Endometrial microvascular endothelial cells (primary cell): Measurements from ENCODE around the gene B4GALNT4. TPM values are rescaled to one million over a fixed set of nuclear protein-coding genes. Genes with fewer than 3 reads are reported as not detected.
"Not testable (repeated sequence)": the region's sequence is repeated elsewhere in the genome, so short reads cannot be mapped to it uniquely, and the experiment has no call there.

ENCODE experiments used
- in situ Hi-C: cut with HindIII; loops from 2 replicates; pipeline ENCODE4 v1.10.0; 2017; ENCODE audit warnings: low sequenced_read_pairs, low pct_unique_long_range_greater_than_20kb; ENCODE audit errors: inconsistent ontology term
- total RNA-seq: library from RNA; depleted of rRNA; stranded (reverse); fragments of >200 nt; gene quantifications from one replicate; pipeline ENCODE4 v1.2.3, GENCODE V29; 2015; ENCODE audit errors: inconsistent ontology term

B4GALNT4 gene
- total RNA-seq, 1 donor from 2014 or later = 0.09 TPM

DNA sequence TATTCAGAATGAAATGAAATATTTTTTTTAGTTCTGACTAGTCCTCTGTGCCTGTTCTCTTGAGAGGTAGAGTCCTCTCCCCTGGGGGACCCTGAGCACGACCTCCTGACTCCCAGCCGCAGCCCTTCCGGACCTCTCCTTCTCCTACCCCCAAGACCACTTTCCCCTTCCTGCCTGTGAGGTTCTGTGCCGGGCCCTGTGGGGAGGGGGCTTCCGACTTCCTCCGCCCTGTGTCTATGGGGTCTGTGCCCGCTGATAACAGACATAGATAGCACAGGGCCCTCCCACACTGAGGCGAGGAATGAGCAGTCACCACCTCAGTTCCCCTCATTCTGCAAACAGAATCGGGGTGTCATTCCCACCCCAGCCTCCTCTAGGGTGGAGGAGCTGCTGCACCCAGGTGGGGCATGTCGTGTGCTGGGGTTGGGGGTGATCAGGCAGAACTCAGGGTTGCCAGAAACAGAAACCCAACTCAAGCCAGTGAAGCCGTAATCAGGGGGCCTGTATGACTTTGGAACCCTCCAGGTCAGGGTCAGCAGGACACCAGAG, 12.9 kb downstream of the B4GALNT4 start:
- in situ Hi-C loops = no loop called here

DNA sequence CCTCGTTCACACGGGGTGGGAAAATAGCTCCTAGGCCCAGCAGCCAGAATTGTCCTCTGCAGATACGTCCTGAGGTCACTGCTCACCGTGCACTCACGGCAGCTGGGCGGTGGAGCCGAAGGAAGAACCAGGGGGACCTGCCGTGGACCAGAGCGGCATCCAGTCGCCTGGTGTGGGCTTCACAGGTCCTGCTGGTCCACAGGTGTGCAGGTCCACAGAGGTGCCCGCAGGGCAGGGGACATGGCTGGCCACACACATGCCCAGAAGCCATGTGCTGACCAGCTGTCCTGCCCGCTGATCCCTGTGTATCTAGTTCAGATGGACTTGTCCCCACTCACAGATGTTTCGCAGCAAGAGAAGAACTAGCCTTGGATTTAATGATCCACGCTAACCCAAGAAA, 14.1 kb downstream of the B4GALNT4 start:
- in situ Hi-C loops = no loop called here

DNA sequence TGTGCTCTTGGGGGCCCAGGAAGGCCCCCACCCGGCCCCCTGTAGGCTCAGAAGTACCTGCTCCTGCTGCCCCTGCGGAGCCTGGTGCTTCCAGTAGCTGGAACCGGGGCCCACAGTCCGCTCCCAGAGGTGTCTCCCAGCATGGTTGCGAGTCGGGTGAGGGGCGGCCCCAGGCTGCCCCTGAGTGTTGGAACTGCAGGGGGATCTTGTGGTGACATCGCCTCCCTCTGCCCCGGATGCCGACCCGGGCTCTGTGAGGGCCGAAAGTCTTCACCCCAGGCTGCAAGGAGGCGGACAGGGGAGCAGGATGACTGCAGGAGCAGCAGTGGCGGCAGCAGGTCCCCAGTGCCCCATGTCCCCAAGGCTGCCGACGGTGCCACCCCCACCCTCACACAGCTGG, 15.2 kb downstream of the B4GALNT4 start:
- in situ Hi-C loops = no loop called here

DNA sequence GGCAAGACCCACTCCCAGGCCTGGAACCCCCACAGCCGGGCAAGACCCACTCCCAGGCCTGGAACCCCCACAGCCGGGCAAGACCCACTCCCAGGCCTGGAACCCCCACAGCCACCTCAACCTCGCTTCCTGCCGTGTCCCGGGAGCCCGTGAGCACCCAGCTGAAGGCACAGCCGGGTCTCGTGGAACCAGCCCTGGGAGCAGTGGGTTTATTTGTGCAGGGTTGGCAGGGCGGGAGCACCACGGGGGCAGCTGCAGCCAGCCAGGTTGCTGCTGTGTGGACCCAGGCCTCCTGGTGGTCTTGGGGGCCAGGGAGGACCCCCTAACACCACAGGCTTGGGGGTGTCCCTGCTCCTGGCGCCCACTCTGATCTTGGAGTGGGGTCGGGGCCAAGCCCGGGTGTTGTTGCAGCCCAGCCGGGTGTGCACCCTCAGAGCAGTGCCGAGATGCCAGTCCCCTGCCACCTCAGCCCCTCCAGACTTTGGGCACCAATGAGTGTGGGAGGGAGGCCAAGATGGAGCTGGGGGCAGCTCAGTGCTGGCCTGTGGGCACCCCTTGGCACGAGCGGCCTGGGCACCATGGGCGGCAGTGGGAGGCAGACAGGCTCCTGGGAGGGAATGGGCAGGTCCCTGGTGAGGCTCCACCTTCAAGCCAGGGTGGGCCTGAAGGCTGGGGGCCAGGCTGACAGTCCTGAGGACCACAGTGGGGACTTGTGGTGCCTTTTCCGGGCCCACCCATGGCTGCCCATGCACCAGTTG, 16.5 kb downstream of the B4GALNT4 start:
- in situ Hi-C loops = no loop called here

DNA sequence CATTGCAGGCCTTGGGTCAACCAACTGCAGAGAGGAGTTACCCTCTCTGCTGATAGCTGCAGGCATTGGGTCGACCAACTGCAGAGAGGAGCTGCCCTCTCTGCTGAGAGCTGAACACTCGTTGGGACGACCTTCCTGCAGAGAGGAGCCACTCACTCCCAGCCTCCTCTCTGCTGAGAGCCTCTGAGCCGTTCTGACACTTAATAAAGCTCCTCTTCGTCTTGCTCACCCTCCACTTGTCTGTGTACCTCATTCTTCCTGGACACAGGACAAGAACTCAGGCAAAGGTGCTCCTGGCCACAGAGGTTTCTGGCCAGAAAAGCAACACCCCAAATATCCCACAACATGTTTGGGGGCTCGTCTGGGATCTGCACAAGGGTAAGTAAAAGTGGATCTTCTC, 17.2 kb downstream of the B4GALNT4 start:
- in situ Hi-C loops = no loop called here

DNA sequence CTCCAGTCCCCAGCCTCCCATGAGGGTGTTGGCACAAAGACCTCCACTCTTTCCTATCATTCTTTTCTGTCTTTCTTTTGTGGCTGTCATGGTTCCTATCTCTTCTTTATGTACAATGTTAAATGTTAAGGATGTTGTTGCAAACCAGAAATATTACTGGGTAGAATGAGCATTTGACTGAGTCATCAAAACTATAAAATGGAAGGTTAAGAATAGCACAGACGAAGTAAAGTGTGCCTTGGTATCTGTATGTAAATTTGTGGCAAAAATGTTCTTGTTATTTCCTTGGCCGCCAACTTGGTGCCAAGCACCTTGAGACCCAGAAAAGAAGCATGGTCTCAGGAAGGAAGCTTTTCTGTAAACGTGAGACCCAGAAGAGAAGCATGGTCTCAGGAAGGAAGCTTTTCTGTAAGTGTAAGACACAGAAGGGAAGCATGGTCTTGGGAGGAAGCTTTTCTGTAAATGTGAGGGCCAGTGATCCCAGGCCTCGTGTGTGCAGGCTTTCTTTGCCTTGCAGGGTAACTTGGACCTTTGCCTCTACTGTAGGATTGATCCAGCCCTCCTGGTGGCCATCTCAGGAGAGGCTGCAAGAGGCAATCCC, 18.0 kb downstream of the B4GALNT4 start:
- in situ Hi-C loops = no loop called here

DNA sequence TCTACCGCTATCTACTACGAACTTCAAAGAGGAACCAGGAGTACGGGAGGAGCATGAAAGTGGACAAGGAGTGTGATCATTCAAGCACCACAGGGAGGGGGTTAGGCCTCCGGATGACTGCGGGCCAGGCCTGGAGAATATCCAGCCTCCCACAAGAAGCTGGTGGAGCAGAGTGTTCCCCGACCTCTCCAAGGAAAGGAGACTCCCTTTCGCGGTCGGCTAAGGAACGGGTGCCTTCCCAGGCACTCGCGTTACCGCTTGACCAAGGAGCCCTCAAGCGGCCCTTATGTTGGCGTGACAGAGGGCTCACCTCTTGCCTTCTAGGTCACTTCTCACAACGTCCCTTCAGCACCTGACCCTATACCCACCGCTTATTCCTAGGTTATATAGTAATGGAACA, 20.1 kb downstream of the B4GALNT4 start:
- in situ Hi-C loops = not testable (repeated sequence)

DNA sequence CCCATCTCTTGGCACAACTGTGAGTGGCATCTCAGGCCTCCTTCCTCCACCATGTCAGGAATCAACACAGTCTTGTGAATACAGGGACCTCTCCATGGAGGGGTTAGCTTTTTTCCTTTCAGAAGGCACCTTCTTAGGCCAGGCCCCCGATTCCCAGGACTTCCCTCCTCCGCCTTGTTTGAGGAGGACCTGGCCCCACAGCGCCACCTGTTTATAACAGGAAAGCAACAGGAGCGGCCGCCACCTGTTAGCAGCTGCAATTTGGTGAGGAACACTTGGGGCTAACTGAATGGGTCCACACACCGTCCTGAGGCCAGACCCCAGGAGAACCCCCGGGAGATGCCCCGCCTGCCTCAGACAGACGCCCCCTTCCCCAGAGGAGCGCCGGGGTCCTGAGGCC, 20.9 kb downstream of the B4GALNT4 start:
- in situ Hi-C loops = no loop called here

DNA sequence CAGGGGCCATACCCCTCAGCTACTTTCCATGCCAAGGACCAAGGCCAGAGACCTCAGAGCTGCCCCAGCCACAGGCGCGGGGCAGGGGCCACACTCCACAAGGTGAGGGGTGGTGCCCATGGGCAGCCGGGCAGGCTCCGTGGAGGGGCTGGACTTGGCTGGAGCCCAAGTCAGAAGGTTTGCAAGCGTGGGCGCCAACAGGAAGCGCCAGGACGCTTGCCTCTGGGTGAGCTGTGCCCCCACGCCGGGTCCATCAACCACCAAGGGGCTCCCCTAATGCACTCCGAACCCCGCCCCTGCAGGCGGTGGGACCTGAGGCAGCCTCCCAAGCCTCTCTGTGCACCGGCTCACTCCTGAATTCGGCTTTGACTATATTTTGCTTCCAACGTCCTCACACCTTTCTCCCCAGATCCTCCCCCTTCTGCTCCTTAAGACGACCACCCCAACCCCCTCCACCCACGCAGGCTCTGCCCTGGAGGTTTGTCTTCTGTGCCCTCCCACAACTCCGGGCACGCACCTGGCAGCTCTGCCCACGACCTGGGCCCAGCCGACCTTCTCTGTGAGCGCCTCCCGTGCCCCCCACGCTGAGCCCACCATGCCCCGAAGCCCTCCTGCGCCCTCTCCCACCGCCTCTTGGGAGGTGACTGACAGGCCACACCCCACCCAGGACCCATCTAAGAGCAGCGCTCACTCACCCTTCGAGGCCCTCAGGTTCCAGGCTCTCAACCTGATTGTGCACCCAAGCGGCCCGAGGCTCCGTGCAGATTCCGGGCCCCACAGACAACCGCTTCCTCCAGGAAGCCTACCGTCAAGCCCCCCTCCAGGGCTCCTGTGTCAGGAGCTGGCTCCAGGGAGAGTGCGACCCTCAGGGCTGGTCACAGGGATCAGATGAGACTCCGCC, 22.1 kb downstream of the B4GALNT4 start:
- in situ Hi-C loops = no loop called here

DNA sequence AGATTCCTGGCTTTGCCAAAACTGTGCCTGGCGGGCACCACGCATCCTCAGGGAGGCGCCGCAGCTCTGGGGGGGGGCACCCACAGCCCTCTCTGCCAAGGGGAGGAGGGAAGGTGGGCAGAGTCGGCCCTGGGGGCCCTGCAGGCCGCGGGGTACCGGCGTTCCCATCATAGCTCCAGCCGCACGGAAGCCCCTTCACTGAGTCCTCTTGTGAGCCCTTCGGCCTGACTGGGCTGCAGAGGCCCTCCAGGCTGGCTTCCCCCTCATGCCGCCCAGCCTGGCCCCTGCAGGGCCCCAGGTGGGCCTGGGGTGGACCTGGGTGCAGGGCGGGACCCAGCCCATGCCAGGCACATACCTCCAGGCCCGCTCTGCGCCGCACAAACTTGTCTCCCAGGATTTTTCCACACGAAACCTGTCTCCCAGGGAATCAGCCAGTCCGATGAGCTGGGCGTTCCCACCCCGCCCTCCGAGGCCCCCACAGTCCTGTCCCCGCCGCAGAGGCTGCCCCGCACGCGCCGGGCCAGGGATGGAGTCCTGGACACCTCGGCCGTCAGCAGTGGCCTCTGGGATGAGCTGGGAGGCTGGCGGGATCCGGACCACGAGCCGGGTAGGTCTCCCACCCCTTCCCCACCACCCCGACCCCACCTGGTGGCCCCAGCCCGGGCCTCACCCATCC, 22.9 kb downstream of the B4GALNT4 start:
- in situ Hi-C loops = no loop called here

DNA sequence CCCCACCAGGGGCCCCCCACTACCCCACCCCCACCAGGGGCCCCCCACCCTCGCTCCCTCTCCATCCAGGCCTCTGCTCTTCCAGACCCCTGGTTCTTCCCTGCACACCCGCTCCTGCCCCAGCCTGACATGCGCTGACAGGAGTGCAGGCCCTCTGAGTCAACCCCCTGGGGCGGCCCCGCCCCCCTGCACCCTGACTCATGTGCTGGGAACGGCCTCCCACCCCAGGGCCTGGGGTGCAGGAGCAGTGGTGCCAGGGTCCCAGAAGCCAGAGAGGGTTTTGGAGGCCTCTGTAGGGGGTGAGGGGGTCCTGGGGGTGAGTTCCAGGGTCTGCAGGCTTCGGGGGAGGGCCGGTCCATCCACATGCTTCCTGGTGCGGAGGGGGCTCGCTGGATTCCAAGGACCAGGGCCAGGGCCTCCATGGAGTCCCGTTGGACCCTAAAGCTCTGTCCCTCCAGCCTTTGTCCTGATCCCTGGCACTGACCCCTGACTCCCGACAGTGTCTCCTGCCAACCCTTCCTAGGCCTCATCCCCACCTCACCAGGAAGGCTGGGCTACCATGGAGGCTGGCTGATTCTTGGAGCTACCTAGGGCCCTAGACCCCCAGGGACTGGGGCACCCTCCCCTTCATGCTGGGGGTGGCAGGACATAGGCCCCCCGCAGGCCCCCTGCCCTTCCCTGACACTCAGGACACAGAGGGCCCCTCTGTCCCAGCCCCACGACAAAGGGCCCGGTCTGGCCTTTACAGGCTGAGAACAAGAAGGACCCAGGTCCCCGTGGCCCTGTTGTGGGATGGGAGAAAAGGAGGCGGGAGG, 24.1 kb downstream of the B4GALNT4 start:
- in situ Hi-C loops = no loop called here

DNA sequence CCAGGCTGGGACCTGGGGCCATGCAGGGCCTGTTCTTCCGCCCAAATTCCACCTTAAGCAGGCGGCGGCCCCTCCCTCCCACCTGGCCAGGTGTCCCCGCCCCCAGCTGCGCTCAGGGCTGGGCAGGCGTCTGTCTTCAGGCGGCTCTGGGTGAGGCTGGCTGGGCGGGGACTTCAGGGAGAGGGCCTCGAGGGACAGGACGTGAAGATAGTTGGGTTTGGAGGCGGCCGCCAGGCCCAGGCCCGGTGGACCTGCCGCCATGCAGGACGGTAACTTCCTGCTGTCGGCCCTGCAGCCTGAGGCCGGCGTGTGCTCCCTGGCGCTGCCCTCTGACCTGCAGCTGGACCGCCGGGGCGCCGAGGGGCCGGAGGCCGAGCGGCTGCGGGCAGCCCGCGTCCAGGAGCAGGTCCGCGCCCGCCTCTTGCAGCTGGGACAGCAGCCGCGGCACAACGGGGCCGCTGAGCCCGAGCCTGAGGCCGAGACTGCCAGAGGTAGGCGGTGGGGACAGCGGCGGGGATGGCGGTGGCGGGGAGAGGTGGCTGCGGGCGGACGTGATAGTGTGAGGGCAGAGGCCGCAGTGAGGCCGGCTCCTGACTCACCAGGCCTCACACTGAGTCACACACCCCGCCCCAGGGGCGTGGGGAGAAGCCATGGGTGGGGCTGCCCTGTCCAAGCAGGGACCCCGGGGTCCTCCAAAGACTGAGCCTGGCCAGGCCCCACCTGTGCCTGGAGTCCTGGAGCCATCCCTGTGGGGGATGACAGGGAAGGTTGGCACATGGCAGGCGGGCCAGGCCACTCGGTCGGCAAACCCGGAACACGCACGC, 24.9 kb downstream of the B4GALNT4 start, which contains the start of gene PKP3:
TSS of gene PKP3 (plus strand) at position 176 of the 824 bp plus-strand sequence. CDS start at position 260, 84 bp downstream.
- in situ Hi-C loops = no loop called here

DNA sequence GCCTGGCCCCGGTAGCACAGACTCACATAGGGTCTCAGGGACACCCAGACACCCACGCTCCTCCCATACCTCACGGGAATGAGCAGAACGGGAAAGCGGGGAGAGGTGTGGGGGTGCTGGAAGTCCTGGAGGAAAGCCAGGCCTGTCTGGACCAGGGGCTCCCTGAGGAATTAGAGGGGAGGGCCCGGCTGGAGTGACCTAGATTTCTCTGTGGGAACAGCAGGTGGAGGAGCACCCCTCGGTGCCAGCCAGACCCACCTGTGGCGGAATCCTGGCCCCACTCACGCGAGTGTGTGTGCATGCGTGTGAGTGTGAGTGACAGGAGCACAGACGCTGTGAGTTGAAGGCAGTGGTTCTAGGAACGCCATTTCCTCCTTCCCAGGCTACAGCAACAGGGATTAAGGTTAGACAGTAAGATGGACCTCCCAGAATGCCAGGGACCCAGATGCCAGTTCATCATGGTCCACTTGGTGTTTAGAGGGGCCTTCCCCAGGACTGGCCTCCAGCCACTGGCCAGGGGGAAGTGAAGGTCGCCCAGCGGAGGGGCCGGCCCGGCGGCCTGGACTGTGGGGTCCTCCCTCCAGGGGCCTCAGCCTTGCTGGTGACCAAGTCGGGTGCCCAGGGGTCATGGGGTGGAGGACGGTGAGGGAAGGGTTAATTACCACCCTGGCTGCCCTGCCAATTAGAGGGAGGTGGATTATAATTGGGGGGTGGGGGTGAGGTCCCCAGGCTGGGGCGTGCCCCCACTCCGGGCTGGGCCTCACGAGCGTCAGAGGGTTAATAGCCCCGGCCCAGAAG, 25.8 kb downstream of the B4GALNT4 start:
- in situ Hi-C loops = no loop called here

DNA sequence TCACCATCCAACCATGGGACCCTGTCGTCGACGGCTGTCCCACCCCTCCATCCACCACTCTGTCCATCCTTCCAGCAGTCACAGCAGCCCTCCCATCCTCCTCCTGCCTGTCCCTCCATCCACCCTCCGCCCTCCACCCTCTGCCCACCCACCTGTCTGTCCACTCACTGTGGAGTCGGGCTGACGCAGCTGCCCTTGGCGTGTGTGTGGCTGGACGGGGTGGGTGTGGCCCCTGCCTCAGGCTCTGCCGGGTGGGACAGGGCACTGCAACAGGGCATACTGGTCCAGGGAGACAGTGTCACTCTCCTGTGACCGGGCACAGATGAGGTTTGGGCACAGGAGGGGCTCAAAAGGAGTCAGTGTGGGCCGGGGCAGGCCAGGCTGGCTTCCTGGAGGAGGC, 26.6 kb downstream of the B4GALNT4 start:
- in situ Hi-C loops = no loop called here

DNA sequence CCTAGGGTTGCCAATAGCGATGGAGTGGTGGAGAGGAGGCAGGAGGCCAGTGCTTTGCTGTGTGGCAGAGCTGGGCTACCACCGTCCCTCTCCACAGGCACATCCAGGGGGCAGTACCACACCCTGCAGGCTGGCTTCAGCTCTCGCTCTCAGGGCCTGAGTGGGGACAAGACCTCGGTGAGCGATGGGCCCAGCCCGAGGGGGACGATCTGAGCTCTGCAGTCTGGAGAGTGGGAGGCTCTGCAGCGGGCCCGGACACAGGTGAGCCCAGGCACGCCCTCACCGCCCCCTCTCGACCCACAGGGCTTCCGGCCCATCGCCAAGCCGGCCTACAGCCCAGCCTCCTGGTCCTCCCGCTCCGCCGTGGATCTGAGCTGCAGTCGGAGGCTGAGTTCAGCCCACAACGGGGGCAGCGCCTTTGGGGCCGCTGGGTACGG, 27.2 kb downstream of the B4GALNT4 start:
- in situ Hi-C loops = no loop called here

DNA sequence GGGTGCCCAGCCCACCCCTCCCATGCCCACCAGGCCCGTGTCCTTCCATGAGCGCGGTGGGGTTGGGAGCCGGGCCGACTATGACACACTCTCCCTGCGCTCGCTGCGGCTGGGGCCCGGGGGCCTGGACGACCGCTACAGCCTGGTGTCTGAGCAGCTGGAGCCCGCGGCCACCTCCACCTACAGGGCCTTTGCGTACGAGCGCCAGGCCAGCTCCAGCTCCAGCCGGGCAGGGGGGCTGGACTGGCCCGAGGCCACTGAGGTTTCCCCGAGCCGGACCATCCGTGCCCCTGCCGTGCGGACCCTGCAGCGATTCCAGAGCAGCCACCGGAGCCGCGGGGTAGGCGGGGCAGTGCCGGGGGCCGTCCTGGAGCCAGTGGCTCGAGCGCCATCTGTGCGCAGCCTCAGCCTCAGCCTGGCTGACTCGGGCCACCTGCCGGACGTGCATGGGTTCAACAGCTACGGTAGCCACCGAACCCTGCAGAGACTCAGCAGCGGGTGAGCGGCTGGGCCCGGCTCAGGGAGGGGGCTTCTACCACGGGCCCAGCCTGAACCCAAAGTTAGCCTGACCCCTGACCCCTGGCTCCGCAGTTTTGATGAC, 27.7 kb downstream of the B4GALNT4 start:
- in situ Hi-C loops = no loop called here
